HEK293T (cell line): ENCODE measurements around the gene ZBTB3.
"Not testable (repeated sequence)": the region's sequence is repeated elsewhere in the genome, so short reads cannot be mapped to it uniquely, and the experiment has no call there.

Experiments
- BHLHE40 ChIP-seq: fragments of 450-650 bp; IDR thresholded peaks from 2 replicates; pipeline ENCODE4 v1.6.1; 2016; ENCODE audit warnings: mild to moderate bottlenecking, moderate library complexity, borderline replicate concordance
- HDGF ChIP-seq: fragments of 450-650 bp; IDR thresholded peaks from 2 replicates; pipeline ENCODE4 v1.6.1; 2017; ENCODE audit warnings: antibody characterized with exemption, borderline replicate concordance
- SUZ12 ChIP-seq: fragments of 450-650 bp; IDR thresholded peaks from 2 replicates; pipeline ENCODE4 v1.6.1; 2016; ENCODE audit warnings: mild to moderate bottlenecking

GRCh38 chr11:62703921-62704320 is 50.0 kb downstream of the ZBTB3 start:
- TF ChIP-seq SUZ12, HDGF, BHLHE40: not testable (repeated sequence)
